GM19395 (cell line): ENCODE results near the gene SFT2D3.

Experiments
- ATAC-seq: cut with Tn5 transposase; IDR thresholded peaks from one replicate; pipeline ENCODE4 v1.9.1; 2021; ENCODE audit warnings: mild to moderate bottlenecking, moderate library complexity; ENCODE audit not compliant: unreplicated experiment

SFT2D3 gene

DNA sequence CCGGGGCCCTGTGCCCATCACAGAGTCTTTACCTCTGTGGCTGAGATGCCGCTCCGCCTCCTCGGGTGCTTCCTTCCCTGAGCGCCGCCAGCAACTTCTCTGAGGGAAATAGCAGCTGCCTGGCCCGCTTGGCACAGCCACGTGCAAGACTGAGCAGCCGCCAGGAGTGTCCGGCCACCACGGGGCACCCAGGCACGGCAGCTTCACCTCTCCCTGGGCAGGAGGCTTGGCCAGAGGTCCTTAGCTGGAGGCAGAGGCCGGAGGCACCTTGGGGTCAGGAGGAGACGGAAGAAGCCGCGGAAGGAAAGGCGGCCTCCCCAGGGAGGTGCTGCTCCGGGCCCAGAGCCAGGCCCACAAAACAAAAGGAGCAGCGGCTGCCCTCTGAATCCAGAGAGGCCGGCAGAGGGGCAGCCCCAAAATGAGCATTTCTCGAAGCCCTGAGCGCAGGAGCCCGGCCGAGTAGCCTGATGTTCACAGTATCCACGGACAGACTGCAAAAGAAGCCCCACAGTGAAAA is 20.0 kb upstream of the SFT2D3 start:
- no peak for ATAC-seq

DNA sequence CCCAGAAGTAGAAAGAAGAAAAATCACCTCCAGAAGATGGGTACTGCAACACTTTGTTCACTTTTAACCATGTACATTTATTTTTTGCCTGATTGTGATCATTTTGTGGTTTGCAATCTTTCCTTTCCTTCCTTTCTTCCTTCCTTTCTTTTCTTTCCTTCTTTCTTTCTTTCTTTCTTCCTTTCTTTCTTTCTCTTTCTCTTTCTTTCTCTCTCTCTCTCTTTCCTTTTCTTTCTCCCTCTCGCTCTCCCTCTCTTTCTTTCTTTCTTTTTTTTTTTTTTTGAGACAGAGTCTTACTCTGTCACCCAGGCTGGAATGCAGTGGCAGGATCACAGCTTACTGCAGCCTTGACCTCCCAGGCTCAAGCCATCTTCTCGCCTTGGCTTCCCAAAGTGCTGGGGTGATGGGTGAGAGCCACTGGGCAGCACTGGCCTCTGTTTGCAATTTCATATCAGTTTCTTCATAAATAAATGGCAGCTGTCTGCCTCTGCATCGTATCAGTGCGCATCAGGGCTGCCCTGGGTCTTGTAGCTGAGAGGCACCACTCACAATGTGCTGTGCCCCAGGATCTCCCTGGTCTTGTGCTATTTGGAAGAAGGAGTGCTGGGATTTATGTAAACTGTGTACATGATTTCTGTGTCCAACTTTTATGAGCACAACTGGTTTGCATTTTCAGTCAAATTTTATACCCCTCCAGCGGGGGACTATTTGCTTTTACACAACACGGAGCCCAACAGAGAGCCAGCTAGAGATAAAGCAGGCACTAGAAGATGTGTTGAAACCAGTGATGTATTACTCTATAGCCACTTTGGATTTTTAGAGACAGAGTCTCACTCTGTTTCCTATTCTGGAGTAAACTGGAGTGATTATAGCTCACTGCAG is 19.1 kb upstream of the SFT2D3 start:
- no peak for ATAC-seq

DNA sequence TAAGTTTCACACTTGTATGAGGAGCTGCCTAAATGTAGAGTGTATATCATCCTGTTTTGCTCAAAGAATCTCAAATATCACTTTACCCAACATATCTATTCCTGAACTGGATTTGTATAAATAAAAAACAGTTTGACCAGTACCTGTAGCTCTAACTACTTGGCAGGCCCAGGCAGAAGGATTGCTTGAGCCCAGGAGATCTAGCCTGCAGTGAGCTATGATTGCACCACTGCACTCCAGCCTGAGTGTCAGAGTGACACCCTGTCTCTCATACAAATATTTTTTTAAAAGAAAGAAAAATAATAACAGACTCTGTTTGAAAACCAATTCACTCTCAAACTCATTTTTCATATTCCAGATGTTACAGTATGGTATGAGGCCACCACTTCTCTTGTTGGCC is 18.2 kb upstream of the SFT2D3 start:
- ATAC-seq, result no peak

DNA sequence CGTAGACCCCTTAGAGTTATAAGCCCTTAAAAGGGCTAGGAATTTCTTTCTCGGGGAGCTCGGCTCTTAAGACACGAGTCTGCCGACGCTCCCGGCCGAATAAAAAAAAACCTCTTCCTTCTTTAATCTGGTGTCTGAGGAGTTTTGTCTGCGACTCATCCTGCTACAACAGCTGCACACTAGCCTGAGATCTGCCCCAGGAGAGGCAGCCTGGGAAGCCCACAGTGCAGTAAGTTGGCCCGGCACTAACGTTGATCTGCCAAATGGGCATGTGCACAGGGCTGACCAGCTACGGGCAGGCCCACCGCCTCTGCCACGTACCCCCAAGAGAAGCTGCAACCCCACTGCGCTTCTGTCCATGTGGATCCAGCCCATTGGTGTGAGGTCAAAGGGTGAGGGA is 17.5 kb upstream of the SFT2D3 start:
- no peak for ATAC-seq

DNA sequence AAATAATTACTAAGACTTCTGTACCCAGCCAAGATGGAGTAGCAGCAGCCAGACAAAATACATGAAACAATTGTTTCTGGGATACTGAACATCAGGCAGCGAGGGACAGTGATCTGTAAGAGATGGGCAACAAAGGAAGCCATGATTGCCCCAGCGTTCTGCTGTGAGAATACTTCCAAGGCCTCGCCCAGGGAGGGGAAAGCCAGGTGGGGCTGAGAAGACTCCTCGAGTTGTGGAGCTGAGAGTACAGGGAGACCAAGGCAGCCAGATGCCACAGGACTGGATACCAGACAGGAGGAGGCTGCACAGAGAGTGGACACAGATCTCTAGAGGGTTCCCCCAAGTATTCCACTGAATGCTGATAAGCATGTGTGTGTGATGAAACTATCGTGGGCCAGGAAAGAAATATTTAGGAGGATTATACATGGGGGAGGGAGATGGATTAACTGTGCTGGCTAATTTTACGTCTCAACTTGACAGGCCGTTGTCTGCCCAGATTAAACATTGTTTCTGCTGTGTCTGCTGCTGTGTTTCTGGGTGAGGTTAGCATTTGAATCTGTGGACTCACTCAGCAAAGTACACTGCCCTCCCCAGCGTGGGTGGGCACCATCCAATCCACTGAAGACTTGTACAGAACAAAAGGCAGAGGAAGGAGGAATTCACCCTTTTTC is 15.8 kb upstream of the SFT2D3 start:
- ATAC-seq, result no peak

DNA sequence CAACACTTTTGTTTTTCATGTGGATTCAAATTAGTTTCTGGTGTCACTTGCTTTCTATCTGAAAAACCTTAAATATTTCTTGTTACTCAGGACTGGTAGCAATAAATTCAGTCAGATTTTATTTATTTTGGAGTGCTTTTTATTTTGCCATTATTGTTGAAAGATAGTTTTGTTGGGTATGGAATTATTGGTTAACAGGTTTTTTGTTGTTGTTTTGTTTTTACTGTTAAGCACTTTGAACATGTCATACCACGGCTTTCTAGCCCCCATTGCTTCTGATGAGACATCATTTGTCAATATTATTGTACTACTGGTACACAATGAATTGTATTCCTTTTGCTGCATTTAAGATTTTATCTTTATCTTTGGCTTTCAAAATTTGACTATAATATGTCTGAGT is 12.9 kb upstream of the SFT2D3 start:
- no peak for ATAC-seq

DNA sequence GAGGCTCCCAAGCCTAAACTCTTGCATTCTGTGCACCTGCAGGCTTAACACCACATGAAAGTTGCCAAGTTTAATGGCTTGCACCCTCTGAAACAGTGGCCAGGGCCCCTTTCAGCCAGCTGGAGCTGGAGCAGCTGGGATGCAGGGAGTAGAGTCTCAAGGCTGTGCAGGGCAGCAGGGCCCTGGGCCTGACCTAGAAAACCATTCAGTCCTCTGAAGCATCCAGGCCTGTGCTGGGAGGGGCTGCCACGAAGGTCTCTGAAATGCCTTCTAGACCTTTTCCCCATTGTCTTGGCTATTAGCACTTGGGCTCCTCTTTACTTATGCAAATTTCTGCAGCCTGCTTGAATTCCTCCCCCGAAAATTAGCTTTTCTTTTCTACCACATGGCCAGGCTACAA is 10.6 kb upstream of the SFT2D3 start:
- ATAC-seq, result no peak

DNA sequence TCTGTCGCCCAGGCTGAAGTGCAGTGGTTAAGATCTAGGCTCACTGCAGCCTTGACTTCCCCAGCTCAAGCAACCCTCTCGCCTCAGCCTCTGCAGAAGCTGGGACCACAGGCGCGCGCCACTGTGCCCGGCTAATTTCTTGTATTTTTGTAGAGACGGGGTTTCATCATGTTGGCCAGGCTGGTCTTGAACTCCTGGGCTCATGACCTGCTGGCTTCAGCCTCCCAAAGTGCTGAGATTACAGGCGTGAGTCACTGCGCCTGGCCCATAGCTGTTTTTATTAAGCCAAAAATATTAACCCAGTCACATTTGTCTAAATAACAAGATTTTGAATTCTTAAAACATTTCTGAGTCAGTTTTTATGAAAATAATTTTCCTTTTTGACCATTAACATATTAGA is 6.3 kb upstream of the SFT2D3 start:
- ATAC-seq, result no peak

DNA sequence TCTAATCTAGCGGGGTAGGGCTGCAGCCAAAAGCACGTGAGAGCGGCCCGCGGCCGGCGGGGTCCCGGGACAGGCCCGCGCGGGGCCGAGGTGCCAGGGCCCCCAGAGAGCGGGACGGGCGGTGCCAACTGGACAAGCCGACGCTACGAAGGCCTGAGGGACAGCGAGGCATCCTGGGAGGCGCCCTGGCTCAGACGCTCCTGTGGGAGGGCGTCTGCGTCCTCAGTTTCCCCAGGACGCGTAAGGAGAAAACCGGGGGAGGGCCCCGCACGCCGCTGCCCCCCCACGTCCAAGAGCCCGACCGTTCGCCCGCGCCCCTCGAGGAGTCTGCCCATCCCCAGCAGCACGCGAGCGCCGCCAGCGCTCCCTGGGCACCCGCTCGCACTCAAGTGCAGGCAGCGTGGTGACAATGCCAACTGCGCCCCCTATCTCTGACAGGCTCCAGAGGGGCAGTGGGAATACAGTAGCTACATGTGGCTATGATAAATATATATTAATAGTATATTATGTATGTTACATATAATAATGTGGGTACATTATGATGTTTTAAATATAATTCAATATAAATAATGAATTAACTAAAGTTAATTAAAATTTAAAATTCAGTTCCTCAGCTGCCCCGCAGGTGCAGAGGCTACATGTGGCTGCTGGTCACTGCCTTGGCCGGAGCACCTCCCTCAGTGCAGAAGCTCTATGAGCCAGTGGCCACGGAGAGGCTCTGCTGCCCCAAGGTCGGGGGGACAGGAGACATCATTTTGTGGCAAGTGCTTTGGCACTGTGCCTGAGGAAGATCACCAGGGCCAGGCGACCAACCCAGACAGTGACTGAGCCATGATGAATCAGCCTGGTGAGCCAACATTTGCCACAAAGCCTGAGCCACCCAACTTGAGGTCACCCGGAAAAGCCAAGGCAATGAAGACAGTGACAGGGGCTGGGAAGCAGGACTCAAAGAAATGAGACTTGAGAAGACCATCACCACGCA is 5.5 kb upstream of the SFT2D3 start:
- no peak for ATAC-seq

DNA sequence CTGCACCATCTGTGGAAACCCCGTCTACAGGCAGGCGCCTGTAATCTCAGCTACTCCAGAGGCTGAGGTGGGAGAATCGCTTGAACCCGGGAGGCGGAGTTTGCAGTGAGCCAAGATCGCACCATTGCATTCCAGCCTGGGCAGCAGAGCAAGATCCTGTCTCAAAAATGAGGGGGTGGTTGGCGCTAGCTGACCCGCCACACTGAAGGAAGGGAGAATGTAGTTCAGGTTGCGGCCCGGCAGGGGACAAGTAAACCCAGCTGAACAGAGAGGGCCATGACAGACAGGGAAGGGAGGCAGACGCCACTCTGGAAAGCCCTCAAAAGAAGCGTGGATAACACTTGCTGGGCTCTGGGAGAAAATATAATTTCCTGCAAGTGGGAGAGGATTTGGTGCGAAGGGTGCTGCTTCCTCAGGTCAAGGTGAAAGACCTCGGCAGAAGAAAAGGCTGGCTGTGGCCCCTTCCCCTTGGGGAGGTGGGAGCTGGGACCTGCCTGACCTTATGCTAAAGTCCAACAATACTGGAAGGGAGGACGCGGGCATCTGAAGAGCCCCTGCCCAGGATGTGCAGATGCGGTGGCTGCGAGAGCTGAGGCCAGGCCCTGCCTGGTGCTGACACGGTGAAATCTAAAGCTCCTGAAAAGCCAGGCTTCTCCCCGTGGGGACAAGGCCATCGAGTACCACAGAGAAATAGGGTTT is 3.7 kb upstream of the SFT2D3 start:
- ATAC-seq, result no peak

DNA sequence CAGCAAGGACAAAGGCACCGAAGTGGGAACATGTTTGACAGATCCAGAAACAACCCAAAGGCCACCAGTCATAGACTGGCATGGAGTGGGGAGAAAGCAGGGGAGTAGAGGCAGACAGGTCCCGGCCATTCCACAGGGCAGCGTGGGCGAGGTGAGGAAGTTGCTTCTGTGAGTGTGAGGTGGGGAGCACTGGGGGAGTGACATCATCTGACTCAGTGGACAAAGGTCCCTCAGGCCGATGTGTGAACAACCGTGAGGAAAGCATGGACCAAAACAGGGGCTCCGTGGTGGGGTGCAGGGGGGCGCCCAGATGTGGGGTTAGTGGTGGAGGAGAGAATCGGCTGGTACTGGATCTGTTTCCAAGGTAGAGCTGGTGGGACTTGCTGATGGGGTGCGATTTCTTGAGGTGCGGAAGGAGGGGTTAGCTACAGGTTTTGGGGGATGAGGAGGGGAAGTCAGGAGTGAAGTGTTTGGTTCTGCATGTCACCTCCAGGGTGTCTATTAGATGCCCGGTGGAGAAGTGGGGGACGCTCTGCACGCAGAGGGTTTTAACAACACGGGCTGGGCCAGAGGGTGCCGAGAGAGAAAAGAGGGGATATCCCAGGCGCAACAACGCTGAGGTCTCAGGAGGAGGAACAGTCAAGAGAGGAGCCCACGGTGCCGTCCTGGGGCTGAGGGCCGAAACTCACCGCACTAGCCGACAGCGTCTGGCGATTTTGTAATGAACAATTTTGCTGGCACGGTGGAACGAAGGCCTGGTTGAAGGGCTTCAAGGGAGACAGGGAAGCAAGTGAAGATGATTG is 2.5 kb upstream of the SFT2D3 start:
- ATAC-seq, result no peak

DNA sequence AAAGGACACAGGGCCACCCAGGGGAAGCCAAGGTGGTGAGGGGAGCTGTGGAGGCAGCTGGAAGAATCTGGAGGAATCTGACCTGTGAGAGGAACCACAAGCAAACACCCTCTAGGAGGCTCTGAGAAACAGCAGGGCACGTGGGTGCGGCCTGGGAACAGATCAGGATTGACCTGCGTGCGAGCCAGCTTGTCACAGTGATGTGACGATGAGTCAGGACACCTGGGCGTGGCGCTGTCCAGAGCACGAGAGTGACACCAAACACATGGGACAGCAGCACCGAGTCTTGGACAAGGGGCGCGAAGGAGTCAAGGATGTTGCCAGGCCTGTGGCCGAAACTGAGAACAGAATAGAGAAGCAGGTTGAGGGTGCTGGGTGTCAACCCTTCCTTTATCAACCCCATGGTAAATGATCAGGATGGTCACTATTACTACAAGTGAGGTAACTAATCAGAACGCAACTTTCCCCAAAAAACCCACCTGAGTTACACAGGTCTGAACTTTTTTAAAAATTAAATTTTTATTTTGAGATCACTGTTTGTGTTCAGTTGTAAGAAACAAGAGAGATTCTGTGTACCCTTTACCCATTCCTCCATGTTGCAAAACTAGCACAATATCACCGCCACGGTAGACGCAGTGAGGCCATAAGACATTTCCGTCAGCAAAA is 637 bp upstream of the SFT2D3 start:
- ATAC-seq, result peak; percentile 69

DNA sequence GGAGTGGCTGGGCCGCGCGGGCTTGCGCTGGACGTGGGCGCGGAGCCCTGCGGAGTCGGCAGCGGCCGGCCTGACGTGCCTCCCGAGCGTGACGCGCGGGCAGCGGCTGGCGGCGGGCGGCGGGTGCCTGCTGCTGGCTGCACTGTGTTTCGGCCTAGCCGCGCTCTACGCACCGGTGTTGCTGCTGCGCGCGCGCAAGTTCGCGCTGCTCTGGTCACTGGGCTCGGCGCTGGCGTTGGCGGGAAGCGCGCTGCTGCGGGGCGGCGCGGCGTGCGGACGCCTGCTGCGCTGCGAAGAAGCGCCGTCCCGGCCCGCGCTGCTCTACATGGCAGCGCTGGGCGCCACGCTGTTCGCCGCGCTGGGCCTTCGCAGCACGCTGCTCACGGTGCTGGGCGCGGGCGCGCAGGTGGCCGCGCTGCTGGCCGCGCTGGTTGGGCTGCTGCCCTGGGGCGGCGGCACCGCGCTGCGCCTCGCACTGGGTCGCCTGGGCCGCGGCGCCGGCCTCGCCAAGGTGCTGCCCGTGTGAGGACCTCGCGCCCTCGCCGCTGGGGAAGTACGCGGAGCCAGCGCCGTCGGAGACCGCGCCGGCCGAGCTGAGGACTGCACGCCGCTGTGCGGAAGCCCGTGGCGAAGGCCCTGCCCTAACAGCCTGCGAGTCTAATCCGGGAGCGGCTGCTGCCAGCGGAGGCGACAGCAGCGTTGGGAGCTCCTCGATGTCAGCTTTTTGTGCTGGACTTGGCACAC is 526 bp downstream of the SFT2D3 start:
- peak; percentile 48 for ATAC-seq

DNA sequence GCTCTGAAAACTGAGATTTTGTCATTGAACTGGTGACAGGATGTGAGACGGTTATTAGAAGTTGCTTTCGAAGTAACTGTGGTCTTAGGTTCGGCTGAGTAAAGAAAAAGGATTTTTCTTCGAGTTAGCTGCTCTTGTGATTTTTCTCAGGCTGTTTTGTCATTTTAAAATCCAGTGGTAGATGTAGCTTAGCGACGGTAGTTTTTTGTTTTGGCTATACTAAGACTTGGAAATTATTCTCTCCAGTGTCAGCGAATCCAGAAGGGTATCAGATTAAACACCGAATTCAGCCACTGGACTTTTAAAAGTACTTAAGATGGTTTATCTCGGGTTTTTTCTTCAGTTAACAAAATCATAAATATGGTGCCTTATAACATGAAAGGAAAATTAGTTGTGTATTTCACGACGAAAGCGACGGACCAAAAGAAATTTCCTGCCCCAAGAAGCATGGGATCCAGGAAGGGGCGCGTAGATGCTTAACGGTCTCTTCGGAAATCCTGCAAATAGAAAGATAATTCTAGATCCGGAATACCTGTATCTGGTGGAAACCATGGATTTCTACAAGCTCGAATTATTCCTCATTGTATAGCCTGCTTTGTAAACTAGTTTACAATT is 1.2 kb downstream of the SFT2D3 start:
- no peak for ATAC-seq

DNA sequence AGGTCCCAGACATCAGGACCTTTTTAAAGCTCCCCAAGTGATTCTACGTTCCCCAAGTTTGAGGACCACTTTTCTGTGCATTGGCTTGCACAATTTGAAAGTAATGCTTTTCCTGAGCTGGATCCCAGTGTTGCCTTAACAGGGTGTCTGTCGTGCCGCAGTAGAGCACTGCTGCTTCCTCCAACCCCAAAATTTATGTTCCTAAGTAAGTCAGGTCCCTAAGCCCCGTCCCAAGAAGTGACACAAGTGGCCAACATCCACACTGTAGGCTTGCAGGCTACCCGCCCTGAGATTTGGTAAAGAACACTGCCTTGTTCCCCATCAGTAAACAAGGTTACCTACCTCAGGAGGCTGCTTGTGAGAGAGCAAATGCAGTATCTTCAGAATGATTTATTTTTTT is 2.0 kb downstream of the SFT2D3 start:
- ATAC-seq, result no peak

DNA sequence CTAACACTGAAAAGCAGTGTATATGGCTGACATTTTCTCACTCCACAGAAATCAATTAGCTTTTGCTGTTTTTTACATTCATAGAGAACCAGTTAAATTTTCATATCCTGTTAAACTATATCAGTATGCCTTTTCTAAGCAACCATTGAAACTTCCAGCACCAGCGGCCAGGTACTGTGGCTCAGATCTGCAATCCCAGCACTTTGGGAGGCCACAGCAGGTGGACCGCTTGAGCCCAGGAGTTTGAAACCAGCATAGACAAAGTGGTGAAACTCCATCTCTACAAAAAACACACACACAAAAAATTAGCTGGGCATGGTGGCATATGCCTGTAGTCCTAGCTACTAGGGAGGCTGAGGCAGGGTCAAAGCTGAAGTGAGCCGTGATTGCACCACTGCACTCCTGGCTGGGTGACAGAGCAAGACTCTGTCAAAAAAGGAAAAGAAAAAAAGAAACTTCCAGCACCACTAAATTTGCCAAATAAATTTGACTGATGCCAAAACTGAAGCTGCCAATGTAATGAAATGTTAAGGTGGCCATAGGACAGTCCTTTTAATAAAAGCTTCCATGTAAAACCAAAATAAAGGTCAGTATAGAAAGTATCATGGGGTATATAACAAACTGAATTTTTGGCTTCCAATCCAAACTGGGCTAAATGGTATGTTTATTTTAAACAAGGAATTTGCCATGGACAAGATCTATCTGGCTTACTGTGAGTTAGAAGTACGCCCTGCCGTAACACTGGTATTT is 3.5 kb downstream of the SFT2D3 start:
- no peak for ATAC-seq

DNA sequence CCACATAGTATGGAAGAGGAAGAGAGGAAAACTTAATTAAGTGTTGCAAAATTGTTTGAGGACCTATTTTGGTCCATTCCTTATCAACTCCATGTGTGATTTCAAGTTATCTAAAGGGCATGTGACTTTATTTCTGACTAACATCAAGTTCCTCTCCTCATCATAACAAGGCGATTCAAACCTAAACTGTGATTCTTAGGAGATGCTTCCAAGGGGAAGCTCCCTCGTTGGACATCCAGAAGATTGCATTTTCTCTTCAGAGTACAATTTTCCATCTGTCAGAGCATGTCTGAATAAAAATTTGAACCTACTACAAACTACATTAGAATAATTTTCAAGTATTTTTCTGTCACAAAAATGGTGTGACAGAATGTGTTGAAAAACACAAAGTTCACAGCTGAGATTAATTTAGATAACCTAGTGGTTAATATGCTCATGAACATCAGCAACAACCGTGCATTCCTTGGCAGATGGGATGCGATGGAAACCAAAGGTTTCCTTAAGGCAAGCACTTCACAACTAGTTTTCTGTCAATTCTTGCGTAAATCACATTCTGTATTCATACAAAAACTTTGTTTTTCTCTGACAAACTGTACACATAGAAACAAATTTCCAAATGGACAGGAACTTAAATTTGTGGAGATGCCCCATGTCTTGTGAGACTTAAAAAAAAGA is 4.2 kb downstream of the SFT2D3 start:
- ATAC-seq, result no peak
